WTC11 (cell line): Measurements from ENCODE around the gene KCNJ11. TPM values are rescaled to one million over a fixed set of nuclear protein-coding genes. Genes with fewer than 3 reads are reported as not detected.

ENCODE experiments used
- ATAC-seq: fragments of 200-7000 bp; cut with Tn5 transposase; 2 replicates; pipeline ENCODE4 v1.10.0; 2021; ENCODE audit warnings: mild to moderate bottlenecking, moderate library complexity
- CTCF ChIA-PET: fragments of 300-600 bp; sonication (Branson Sonifier 250); formaldehyde crosslinking; loops from one replicate; lab custom pipeline; 2021; ENCODE audit warnings: antibody characterized with exemption; lab: Charles Lee
- POLR2A ChIA-PET: fragments of 350-600 bp; sonication (Branson Sonifier 250); formaldehyde crosslinking; loops from one replicate; lab custom pipeline; 2021; ENCODE audit warnings: antibody characterized with exemption; lab: Charles Lee
- DNase-seq: peaks from one replicate; pipeline ENCODE4 v3.0.0; 2021; ENCODE audit warnings: low spot score
- H3K27ac Mint-ChIP-seq: 2 replicates; pipeline ENCODE4 v1.8.0; 2021; ENCODE audit warnings: mixed read lengths
- H3K27me3 Mint-ChIP-seq: 2 replicates; pipeline ENCODE4 v1.8.0; 2021; ENCODE audit warnings: low read depth, mild to moderate bottlenecking, moderate library complexity, mixed read lengths
- H3K36me3 Mint-ChIP-seq: 2 replicates; pipeline ENCODE4 v1.8.0; 2021; ENCODE audit warnings: mixed read lengths
- H3K4me1 Mint-ChIP-seq: 2 replicates; pipeline ENCODE4 v1.8.0; 2022; ENCODE audit warnings: mixed read lengths
- H3K4me3 Mint-ChIP-seq: 2 replicates; pipeline ENCODE4 v1.8.0; 2021; ENCODE audit warnings: mild to moderate bottlenecking, moderate library complexity, mixed read lengths
- H3K9me3 Mint-ChIP-seq: 2 replicates; pipeline ENCODE4 v1.8.0; 2021; ENCODE audit warnings: mixed read lengths
- AFF4 ChIP-seq: sonication (generic); formaldehyde crosslinking; IDR thresholded peaks from 2 replicates; pipeline ENCODE4 v1.8.1; 2023; ENCODE audit warnings: mild to moderate bottlenecking, missing genetic modification reagents, borderline replicate concordance
- ATF1 ChIP-seq: sonication (generic); formaldehyde crosslinking; IDR thresholded peaks from 2 replicates; pipeline ENCODE4 v1.8.1; 2023; ENCODE audit warnings: mild to moderate bottlenecking, moderate library complexity, missing genetic modification reagents
- ESRRA ChIP-seq: sonication (generic); formaldehyde crosslinking; IDR thresholded peaks from 2 replicates; pipeline ENCODE4 v1.8.1; 2022; ENCODE audit warnings: mild to moderate bottlenecking, missing genetic modification reagents, borderline replicate concordance
- FOXJ3 ChIP-seq: sonication (generic); formaldehyde crosslinking; IDR thresholded peaks from 2 replicates; pipeline ENCODE4 v1.9.0; 2021; ENCODE audit warnings: missing genetic modification reagents, mild to moderate bottlenecking, borderline replicate concordance
- KAT7 ChIP-seq: sonication (generic); formaldehyde crosslinking; IDR thresholded peaks from 2 replicates; pipeline ENCODE4 v1.8.1; 2023; ENCODE audit warnings: missing genetic modification reagents, mild to moderate bottlenecking, borderline replicate concordance
- RELA ChIP-seq: sonication (generic); formaldehyde crosslinking; IDR thresholded peaks from 2 replicates; pipeline ENCODE4 v1.8.1; 2022; ENCODE audit warnings: missing genetic modification reagents, mild to moderate bottlenecking, borderline replicate concordance
- USF2 ChIP-seq: sonication (generic); formaldehyde crosslinking; IDR thresholded peaks from 2 replicates; pipeline ENCODE4 v1.8.1; 2023; ENCODE audit warnings: mild to moderate bottlenecking, missing genetic modification reagents, moderate library complexity
- ZNF232 ChIP-seq: sonication (generic); formaldehyde crosslinking; IDR thresholded peaks from 2 replicates; pipeline ENCODE4 v1.8.0; 2022; ENCODE audit warnings: mild to moderate bottlenecking, missing genetic modification reagents
- ZNF317 ChIP-seq: sonication (generic); formaldehyde crosslinking; IDR thresholded peaks from 2 replicates; pipeline ENCODE4 v1.8.1; 2023; ENCODE audit warnings: low read depth, mild to moderate bottlenecking, moderate library complexity, missing genetic modification reagents, borderline replicate concordance
- ZNF396 ChIP-seq: fragments of 250-450 bp; sonication (Bioruptor Pico); IDR thresholded peaks from 2 replicates; pipeline ENCODE4 v1.8.0; 2021; ENCODE audit warnings: mild to moderate bottlenecking, moderate library complexity, borderline replicate concordance
- ZNF416 ChIP-seq: fragments of 250-450 bp; sonication (Bioruptor Pico); IDR thresholded peaks from 2 replicates; pipeline ENCODE4 v1.9.0; 2021; ENCODE audit warnings: mild to moderate bottlenecking, inconsistent platforms
- ZNF423 ChIP-seq: fragments of 250-450 bp; sonication (Bioruptor Pico); IDR thresholded peaks from 2 replicates; pipeline ENCODE4 v2.1.2; 2022; ENCODE audit warnings: mild to moderate bottlenecking, moderate library complexity
- ZSCAN18 ChIP-seq: fragments of 250-450 bp; sonication (Bioruptor Pico); IDR thresholded peaks from 2 replicates; pipeline ENCODE4 v2.1.2; 2022; ENCODE audit warnings: mild to moderate bottlenecking, moderate library complexity
- total RNA-seq: library from RNA; stranded (reverse); gene quantifications from 3 replicates; pipeline ENCODE4 v1.2.3, GENCODE V29; 2021
- TF ChIP-seq, protein P1 (sequence below): sonication (generic); formaldehyde crosslinking; IDR thresholded peaks from 2 replicates; pipeline ENCODE4 v1.8.1; 2022; ENCODE audit warnings: low read depth, mild to moderate bottlenecking, moderate library complexity, missing genetic modification reagents, borderline replicate concordance
- TF ChIP-seq, protein P2 (sequence below): fragments of 250-450 bp; sonication (Bioruptor Pico); IDR thresholded peaks from 2 replicates; pipeline ENCODE4 v1.9.0; 2021; ENCODE audit warnings: mild to moderate bottlenecking
- TF ChIP-seq, protein P3 (sequence below): fragments of 250-450 bp; sonication (Bioruptor Pico); conservative IDR thresholded peaks from 2 replicates; pipeline ENCODE4 v1.9.0; 2021; ENCODE audit warnings: mild to moderate bottlenecking
- TF ChIP-seq, protein P4 (sequence below): sonication (generic); formaldehyde crosslinking; IDR thresholded peaks from 2 replicates; pipeline ENCODE4 v1.8.0; 2023; ENCODE audit warnings: missing genetic modification reagents, mild to moderate bottlenecking, borderline replicate concordance

The KCNJ11 gene
- total RNA-seq, 1 experiment from 2014 or later, result 8.2 TPM

DNA sequence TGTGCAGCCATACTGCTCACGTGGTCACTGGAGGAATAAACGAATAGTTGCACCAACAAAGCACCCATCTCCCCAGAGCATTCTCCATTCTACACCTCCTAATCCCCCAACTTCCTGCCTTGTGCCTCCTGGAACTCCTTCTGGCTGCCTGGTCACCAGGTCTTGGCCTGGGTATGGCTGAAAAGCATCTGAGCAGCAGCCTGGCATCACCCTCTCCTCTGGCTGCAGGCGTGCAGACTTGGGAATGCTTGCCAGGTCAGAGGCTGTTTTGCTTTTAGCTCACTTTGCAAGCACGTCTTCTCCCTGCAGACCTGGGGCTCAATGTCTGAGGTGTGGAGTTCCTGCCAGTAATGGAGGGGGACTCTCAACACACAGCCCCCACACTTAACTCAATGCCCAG is 33.3 kb upstream of the KCNJ11 start:
- H3K9me3 Mint-ChIP-seq, result no peaks in the 10 kb centered on the region
- TF ChIP-seq ESRRA (CRISPR knock-in tag) (no peak), ZNF396 (CRISPR knock-in tag) (no peak), RELA (no peak), ZNF423 (CRISPR knock-in tag) (no peak), USF2 (no peak), ZNF232 (no peak), KAT7 (CRISPR knock-in tag) (no peak), ZSCAN18 (no peak), FOXJ3 (no peak)
- TF ChIP-seq, protein P1, sequence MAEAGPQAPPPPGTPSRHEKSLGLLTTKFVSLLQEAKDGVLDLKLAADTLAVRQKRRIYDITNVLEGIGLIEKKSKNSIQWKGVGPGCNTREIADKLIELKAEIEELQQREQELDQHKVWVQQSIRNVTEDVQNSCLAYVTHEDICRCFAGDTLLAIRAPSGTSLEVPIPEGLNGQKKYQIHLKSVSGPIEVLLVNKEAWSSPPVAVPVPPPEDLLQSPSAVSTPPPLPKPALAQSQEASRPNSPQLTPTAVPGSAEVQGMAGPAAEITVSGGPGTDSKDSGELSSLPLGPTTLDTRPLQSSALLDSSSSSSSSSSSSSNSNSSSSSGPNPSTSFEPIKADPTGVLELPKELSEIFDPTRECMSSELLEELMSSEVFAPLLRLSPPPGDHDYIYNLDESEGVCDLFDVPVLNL, result no peak
- TF ChIP-seq, protein P2, sequence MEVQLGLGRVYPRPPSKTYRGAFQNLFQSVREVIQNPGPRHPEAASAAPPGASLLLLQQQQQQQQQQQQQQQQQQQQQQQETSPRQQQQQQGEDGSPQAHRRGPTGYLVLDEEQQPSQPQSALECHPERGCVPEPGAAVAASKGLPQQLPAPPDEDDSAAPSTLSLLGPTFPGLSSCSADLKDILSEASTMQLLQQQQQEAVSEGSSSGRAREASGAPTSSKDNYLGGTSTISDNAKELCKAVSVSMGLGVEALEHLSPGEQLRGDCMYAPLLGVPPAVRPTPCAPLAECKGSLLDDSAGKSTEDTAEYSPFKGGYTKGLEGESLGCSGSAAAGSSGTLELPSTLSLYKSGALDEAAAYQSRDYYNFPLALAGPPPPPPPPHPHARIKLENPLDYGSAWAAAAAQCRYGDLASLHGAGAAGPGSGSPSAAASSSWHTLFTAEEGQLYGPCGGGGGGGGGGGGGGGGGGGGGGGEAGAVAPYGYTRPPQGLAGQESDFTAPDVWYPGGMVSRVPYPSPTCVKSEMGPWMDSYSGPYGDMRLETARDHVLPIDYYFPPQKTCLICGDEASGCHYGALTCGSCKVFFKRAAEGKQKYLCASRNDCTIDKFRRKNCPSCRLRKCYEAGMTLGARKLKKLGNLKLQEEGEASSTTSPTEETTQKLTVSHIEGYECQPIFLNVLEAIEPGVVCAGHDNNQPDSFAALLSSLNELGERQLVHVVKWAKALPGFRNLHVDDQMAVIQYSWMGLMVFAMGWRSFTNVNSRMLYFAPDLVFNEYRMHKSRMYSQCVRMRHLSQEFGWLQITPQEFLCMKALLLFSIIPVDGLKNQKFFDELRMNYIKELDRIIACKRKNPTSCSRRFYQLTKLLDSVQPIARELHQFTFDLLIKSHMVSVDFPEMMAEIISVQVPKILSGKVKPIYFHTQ (CRISPR knock-in tag), result no peak
- POLR2A ChIA-PET, result no interaction called here
- H3K4me3 Mint-ChIP-seq, result no peak overlapping the region
- CTCF ChIA-PET, result interaction anchor here (0.7 to 2.4 kb wide), 8 partner anchors 9 to 106 kb away, joined by 3 to 11 read pairs (median 4); no protein-coding TSS in a partner anchor
- H3K4me1 Mint-ChIP-seq, result peaks cover 19% of the 10 kb centered on the region
- DNase-seq (no peak), ATAC-seq (no peak; the same call in 1 of the 2 replicates)
- H3K27ac Mint-ChIP-seq, result no peak overlapping the region
- H3K36me3 Mint-ChIP-seq, result no peaks in the 10 kb centered on the region
- H3K27me3 Mint-ChIP-seq, result no peaks in the 10 kb centered on the region; the same call in 1 of the 2 replicates

- Mint-ChIP-seq H3K4me3 (no peak overlapping the region), H3K4me1 (peaks cover 19% of the 10 kb centered on the region), H3K9me3 (no peaks in the 10 kb centered on the region), H3K27ac (no peak overlapping the region), H3K36me3 (no peaks in the 10 kb centered on the region), H3K27me3 (no peaks in the 10 kb centered on the region; the same call in 1 of the 2 replicates)
- ChIA-PET CTCF (interaction anchor here (0.8 to 1.9 kb wide), 10 partner anchors 13 to 130 kb away, joined by 3 to 6 read pairs (median 4); partner anchors contain the start of gene KCNJ11), POLR2A (no interaction called here)
- ATAC-seq (no peak), DNase-seq (no peak)
- TF ChIP-seq ZNF416 (CRISPR knock-in tag) (no peak), ATF1 (CRISPR knock-in tag) (no peak), AFF4 (CRISPR knock-in tag) (no peak), ZNF317 (CRISPR knock-in tag) (no peak)
- TF ChIP-seq, protein P3, sequence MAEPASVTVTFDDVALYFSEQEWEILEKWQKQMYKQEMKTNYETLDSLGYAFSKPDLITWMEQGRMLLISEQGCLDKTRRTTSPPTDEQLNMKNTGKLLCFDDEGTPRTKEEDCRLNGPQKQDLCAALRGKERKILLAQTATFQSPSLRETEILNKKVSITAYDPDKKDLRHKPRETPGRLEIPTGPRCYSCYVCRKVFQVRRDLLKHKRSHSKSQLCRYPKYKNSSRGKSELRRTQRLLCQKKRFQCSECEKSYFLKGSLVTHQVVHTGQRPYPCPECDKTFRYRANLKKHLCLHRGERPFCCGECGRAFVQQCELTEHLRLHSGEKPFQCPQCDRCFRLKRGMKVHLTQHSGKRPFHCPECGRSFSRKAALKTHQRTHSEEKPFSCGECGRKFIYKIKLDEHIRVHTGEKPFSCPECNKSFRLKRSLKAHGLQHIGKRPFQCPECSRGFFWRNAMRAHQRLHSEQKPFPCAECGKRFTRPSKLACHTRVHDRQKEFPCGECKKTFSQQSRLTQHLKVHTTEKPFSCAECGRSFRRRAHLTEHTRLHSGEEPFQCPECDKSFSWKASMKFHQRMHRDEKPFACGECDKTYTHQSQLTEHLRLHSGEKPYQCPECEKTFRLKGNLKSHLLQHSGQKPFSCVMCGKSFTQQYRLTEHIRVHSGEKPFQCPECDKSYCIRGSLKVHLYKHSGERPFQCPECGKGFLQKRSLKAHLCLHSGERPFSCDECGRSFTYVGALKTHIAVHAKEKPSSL (CRISPR knock-in tag), result no peak
- TF ChIP-seq, protein P4, sequence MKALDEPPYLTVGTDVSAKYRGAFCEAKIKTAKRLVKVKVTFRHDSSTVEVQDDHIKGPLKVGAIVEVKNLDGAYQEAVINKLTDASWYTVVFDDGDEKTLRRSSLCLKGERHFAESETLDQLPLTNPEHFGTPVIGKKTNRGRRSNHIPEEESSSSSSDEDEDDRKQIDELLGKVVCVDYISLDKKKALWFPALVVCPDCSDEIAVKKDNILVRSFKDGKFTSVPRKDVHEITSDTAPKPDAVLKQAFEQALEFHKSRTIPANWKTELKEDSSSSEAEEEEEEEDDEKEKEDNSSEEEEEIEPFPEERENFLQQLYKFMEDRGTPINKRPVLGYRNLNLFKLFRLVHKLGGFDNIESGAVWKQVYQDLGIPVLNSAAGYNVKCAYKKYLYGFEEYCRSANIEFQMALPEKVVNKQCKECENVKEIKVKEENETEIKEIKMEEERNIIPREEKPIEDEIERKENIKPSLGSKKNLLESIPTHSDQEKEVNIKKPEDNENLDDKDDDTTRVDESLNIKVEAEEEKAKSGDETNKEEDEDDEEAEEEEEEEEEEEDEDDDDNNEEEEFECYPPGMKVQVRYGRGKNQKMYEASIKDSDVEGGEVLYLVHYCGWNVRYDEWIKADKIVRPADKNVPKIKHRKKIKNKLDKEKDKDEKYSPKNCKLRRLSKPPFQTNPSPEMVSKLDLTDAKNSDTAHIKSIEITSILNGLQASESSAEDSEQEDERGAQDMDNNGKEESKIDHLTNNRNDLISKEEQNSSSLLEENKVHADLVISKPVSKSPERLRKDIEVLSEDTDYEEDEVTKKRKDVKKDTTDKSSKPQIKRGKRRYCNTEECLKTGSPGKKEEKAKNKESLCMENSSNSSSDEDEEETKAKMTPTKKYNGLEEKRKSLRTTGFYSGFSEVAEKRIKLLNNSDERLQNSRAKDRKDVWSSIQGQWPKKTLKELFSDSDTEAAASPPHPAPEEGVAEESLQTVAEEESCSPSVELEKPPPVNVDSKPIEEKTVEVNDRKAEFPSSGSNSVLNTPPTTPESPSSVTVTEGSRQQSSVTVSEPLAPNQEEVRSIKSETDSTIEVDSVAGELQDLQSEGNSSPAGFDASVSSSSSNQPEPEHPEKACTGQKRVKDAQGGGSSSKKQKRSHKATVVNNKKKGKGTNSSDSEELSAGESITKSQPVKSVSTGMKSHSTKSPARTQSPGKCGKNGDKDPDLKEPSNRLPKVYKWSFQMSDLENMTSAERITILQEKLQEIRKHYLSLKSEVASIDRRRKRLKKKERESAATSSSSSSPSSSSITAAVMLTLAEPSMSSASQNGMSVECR (CRISPR knock-in tag), result no peak
These were observed 30.1 kb upstream of the KCNJ11 start for GRCh38 chr11:17418444-17419081.
